8988T (cell line): ENCODE results near the gene MAPKAPK2.
A peak's percentile ranks its signal among the peaks of the same experiment; 100 is the strongest.
"Not testable (repeated sequence)": the region's sequence is repeated elsewhere in the genome, so short reads cannot be mapped to it uniquely, and the experiment has no call there.

Experiments
- DNase-seq: peaks from one replicate; pipeline ENCODE4 v3.0.0; 2011

Gene MAPKAPK2

GRCh38 chr1:206684478-206685333 is at the start of gene MAPKAPK2:
MAPKAPK2 (plus strand) TSS chr1:206684905; CDS start chr1:206685230, 325 bp downstream.
- peak; percentile 97 for DNase-seq

DNA sequence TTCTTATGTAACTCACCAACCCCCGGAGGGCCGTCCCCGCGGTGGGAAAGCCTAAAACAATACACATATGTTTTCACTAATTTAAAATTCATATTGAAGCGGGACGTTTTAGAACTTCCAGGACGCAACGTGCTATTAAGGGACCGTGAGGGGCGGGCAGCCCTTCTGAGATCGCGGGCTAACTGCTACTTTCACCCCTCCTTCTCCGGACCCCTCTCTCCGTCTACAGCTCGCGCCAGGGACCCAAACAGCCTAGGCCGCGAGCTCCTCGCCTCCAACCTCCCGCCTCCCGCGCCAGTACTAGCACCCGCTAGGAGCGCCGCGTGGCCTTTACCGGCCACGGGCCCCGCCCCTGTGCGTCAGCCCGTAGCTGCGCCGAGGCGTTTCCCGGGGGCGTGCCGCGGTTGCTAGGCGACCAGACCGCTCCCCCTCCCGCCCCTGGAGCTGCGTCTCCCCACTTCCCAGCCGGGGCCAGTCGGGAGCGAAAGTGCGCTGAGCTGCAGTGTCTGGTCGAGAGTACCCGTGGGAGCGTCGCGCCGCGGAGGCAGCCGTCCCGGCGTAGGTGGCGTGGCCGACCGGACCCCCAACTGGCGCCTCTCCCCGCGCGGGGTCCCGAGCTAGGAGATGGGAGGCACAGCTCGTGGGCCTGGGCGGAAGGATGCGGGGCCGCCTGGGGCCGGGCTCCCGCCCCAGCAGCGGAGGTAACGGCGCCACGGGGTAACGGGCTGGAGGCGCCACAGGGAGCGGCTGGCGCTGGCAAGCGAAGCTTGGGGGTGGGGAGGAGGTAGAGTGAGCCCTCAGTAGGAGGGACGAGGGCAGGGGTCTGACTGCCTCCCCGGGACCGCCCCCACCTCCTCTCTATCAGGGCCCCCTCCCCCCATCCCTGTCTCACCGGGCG is 49.4 kb upstream of the MAPKAPK2 start, which contains the start of gene DYRK3:
Gene DYRK3, plus strand, starts transcription at position 457 of the 898 bp plus-strand sequence. Its CDS starts 168 bp downstream, at position 625.
- DNase-seq, result peak; percentile 70

GRCh38 chr1:206635978-206636345 is 48.7 kb upstream of the MAPKAPK2 start:
- DNase-seq, result no peak

GRCh38 chr1:206636671-206637070 is 48.0 kb upstream of the MAPKAPK2 start:
- no peak for DNase-seq

GRCh38 chr1:206637605-206638004 is 47.1 kb upstream of the MAPKAPK2 start:
- DNase-seq, result no peak

- DNase-seq, result not testable (repeated sequence)
These were observed 42.6 kb upstream of the MAPKAPK2 start for GRCh38 chr1:206642074-206642473.

DNA sequence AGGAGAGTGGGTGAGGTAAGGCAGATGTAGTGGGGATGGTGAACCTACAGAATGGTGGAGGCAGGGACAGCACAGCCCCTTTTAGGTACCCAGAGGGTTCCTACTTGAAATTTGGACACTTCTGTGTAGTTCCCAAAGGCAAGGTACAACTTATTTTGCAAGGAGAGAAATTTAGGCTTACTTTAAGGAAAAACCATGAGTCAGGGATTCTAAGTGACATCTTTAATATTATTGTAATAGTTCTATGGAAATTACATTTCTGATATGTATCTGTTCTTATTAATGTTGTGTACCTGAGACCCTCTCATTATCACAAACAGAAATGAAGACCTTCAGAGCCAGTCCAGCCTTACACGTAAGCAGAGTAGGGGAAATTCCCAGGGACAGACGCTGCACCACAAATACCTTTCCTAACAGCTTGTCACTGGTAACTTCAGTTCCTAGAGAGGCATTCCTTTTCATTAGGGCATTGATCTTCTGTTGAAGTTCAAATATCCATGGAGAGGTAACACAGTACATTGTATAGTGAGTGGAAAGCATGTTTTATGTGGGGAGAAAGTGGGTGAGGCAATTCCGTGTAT is 41.5 kb upstream of the MAPKAPK2 start:
- DNase-seq, result no peak

- DNase-seq, result no peak
These were observed 38.2 kb upstream of the MAPKAPK2 start for GRCh38 chr1:206646504-206646903.

GRCh38 chr1:206647224-206647623 is 37.5 kb upstream of the MAPKAPK2 start:
- no peak for DNase-seq

DNA sequence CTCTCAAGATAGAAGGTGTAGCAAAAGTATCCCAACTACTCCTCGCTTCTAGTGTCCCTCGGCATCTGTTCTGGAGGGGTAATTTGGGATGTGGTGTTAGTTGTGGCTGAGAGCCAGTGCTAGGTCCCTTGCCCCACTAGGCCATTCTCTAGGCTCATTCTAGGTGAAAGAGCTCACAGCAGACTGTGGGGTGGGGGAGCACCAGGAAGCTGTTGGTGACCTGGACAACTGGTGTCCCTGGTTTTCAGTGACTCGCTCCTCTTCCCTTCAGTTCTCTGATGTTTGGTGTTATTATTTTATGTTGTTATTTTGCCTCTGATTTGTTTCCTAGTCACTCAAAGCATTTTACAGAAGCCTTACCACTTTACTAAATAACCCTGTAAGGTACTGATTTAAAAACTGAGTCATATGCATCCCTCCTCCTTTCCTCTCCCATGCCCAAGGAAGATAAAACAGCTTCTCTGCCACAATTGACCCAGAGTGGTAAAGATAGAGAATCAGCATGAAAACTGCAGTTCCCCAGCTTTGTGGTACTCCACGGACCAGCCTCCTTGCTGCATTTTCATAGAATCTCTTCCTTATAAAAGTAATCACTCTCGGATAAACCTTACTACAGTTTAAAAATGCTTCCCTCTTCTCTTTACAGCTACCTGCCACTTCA is 35.3 kb upstream of the MAPKAPK2 start:
- DNase-seq, result no peak

DNA sequence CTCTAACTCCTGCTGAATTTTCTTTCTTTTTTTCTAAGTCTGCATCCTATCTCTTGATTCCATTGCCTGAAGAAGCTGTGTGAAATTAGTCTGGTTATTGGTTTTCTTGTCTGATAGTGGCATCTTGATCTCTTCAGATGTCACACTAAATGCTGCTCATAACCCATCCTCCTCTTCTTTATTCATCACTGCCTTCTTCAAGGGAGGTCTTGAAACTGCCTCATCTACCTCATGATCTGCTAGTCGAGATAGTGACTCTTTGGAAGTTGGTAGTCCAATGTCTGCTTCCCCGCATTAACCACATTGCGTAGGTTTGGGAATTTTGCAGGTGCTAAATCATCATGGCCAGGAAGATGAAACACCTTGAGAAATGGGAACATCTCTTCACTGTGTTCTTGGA is 33.7 kb upstream of the MAPKAPK2 start:
- DNase-seq, result no peak

GRCh38 chr1:206651958-206652890 is 32.5 kb upstream of the MAPKAPK2 start:
- no peak for DNase-seq

DNA sequence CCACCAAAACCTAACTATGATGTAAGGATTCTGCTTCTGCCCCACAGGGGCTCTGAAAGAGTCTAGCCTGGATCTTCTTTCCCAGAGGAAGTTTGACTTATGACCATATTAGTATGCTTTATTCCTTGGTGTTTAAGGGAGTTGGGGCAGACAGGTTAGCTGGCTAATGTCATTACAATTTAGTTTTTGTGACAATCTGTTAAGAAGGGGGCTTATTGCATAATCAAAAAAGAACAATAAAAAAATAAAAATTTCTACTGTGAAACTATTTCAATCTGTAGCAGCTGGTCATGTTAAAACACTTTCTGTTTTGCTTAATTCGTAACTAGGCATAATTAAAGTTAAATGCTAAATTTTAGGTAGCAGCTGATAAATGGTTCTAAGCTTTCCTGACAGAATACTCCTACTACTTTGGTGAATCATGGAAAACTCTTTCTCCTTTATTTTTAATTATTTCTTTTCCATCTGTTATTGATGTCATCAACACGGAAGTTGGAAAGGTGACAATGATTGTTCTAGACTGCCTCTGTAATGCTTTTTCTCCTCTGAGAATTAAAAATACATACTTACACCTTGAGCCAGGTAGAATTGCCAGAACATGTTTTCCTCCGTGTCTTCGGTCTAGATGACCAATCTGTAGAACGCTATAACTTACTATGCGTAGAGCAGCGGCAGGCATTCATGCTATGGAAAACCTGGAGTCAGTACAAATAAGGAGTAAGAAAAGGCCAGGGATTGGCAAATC is 30.8 kb upstream of the MAPKAPK2 start:
- DNase-seq, result no peak

GRCh38 chr1:206654828-206655227 is 29.9 kb upstream of the MAPKAPK2 start:
- DNase-seq, result no peak

GRCh38 chr1:206655471-206655882 is 29.2 kb upstream of the MAPKAPK2 start:
- no peak for DNase-seq

- DNase-seq, result no peak
These were observed 27.8 kb upstream of the MAPKAPK2 start for GRCh38 chr1:206656936-206657335.

- no peak for DNase-seq
These were observed 27.0 kb upstream of the MAPKAPK2 start for GRCh38 chr1:206657751-206658150.

- peak; percentile 84 for DNase-seq
These were observed 26.3 kb upstream of the MAPKAPK2 start for GRCh38 chr1:206658264-206658980.

DNA sequence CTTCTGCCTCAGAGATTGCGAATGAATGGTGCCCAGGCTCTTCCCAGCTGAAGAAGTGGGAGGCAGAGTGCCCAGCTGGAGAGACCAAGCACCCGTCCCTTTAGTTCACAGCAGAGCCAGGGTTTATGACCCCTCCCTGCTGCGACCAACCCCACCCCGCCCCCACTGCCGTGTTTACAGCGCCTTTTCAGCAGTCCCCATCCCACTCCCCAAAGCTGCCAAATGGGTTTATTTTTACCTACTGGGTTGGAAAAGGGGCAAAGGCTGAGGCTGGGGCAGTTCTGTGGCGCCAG is 25.8 kb upstream of the MAPKAPK2 start:
- no peak for DNase-seq

DNA sequence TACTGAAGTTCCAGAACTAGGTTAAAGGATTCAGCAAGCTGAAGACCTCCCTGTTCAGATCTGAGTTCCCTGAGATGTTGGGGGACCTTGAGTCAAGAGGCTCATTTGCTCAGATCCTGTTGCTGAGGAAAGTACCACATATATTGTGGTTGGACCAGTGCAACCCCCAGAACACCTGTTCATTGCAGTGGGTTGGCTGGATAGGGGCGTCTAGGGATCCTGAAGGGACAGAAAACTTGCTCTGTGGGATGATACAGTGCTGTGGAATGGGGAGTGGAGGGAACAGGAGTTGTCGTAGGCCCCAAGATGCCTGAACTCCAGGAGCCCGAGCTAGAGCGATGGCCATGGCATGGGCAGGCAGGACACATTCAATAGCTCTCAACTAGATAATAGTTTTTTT is 24.6 kb upstream of the MAPKAPK2 start:
- DNase-seq, result no peak
